ENCODE data around the gene ZNF91.
"Not testable (repeated sequence)": the region's sequence is repeated elsewhere in the genome, so short reads cannot be mapped to it uniquely, and the experiment has no call there.

Gene ZNF91

DNA sequence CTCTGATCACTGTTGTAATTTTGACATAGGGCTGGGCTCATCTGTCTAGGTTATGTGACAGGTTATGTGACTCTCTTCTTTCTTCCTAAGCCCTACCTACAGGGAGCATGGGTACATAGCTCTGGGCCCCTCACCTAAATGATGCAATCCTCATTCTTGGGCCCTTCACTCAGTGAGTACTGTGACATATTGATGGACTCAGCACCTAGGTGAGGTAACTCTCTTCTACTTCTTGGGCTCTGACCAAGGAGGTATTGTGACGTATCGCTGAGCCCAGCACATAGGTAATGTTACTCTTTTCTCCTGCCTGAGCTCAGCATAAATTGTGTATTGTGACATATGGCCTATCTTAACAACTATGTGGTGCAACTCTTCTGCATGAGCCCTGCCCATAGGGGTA lies 76.3 kb downstream of the ZNF91 start:
- not testable (repeated sequence) for DNase-seq (ENCODE audit: low spot score)

GRCh38 chr19:23318143-23318542 lies 77.1 kb downstream of the ZNF91 start:
- DNase-seq (ENCODE audit: low spot score) = peak; percentile 5

DNA sequence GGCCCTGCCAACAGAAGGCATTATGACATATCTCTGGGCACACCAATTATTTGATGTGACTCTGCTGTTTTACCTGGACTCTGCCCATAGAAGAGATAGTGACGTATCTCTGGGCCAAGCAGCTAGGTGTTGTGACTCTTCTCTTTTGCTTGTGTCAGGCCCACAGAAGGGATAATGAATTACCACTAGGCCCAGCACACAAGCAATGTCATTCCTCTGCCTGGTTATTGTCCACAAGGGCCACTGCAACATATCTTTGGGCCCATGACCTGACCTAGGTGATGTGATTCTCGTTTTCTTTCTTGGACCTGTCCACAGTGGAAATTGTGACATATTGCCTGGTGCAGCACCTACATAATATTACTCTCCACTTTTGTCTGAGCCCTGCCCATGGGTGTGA lies 80.0 kb downstream of the ZNF91 start:
- DNase-seq (ENCODE audit: low spot score) = no peak

DNA sequence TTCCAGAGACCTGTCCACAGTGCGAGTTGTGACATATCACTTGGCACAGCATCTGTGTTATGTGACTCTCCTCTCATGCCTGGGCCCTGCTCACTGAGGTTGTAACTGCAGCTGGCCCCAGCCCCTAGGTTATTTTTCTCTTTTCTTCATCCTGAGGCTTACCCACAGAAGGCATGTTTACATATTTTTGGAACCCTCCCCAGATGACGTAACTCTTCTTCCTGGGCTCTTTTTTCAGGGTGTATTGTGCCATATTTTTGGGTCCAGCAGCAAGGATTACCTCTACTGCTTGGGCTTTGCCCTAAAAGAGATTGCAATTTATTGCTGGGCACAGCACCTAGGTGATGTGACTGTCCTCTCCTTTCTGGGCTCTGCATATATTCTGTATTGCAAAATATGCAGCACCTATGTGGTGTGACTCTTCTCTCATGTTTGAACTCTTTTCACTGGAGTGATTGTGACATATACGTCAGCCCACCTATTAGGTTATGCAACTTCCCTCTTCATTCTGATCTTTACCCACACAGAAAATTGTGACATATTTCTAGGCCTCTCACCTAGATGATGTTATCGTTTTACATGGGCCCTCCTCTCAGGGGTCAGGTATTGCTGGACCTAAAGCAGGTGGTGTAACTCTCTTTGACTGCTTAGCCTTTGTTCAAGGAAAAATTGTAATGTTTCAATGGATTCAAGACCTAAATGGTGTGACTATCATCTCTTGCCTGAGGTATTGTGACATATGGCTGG lies 80.6 kb downstream of the ZNF91 start:
- no peak for DNase-seq (ENCODE audit: low spot score)

DNA sequence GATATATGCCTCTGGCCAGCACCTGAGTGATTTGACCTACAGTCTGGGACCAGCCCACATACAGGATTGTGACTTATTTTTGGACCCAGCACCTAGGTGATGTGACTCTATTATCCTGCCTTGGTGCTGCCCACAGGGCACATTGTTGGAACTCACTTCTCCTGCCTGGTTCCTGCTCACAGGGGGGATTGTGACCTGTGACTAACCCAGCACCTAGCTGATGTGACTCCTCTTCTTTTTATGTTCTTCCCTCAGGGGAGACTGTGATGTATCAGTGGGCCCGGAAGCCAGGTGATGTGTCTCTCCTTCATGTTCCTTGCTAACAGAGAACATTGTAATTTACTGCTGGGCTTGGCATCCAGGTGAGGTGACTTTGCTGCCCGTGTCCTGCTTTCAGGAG lies 82.1 kb downstream of the ZNF91 start:
- no peak for DNase-seq (ENCODE audit: low spot score)

DNA sequence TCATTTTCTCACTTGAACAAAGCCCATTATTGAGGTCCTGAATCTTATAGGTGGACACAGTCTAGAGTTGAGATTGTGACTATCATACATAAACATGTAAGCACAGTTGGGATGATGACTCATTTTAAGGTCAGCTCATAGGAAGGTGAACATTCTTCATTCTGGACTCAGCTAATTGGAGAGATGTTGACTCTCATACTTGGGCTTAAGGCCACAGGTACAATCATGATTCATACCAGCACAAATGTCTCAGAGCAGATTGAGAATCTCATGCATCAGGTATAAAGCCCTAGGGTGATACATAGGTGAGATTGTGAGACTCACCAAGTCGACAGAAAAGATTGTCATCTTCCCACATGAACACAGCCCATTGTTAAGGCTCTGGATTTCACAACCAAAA lies 82.8 kb downstream of the ZNF91 start:
- no peak for DNase-seq (ENCODE audit: low spot score)

DNA sequence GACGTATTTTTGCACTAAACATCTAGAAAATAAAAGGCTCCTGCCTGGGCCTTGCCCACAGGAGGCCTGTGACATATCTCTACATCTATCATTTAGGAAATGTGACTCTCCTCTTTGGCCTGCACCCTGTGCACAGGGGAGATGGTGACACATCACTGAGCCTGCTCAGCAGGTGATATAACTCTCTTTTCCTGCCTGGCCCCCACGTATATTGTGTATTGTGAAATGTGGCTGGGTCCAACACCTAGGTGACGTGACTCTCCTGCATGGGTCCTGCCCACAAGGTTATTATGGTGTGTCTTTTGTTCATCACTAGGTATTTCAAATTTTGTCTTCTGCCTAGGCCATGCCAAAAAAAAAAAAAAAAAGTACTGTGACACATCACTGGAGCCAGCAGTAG lies 83.7 kb downstream of the ZNF91 start:
- no peak for DNase-seq (ENCODE audit: low spot score)

GRCh38 chr19:23310729-23311211 lies 84.5 kb downstream of the ZNF91 start:
- no peak for DNase-seq (ENCODE audit: low spot score)

DNA sequence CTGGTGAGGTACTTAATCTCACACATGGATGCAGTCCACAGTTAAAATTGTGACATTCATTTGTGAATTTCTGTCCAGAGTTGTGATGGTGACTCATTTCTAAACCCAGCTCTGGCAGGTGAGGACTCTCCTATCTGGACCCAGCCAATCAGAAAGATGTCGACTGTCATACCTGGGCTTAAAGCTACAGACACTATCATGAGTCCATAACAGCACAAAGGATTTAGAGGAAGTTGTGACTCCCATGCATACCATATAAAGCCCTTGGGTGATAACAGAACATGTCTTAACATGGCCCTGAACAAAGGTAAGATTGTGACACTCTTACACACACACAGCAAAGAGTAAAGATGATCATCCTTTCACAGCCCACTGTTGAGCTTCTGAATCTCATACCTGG lies 85.3 kb downstream of the ZNF91 start:
- DNase-seq (ENCODE audit: low spot score) = no peak

- no peak for DNase-seq (ENCODE audit: low spot score)
Measured at GRCh38 chr19:23305555-23305954, 89.7 kb downstream of the ZNF91 start.

DNA sequence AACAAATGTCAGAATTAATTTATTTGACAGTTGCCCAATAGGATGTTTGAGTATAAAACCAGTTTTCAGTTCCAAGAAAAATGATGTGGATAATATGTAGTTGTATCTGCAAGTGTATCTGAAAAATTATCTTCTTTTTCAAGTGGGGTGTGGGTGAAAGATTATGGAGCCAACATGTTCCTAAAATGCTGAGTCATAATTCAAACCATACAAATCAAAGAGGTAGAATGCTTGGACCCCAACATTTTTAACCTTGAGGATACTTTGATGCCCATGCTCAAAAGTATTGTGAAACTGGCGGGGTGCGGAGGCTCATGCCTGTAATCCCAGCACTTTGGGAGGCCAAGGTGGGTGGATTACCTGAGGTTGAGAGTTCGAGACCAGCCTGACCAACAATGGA lies 91.0 kb downstream of the ZNF91 start:
- no peak for DNase-seq (ENCODE audit: low spot score)

GRCh38 chr19:23294141-23294540 lies 101.1 kb downstream of the ZNF91 start:
- DNase-seq (ENCODE audit: low spot score) = no peak

- DNase-seq (ENCODE audit: low spot score) = not testable (repeated sequence)
Measured at GRCh38 chr19:23289966-23290365, 105.3 kb downstream of the ZNF91 start.
